Dermis microvascular lymphatic vessel endothelial cell (primary cell): ENCODE measurements around the gene SULT1C3. TPM values are rescaled to one million over a fixed set of nuclear protein-coding genes. Genes with fewer than 3 reads are reported as not detected.

ENCODE experiments used
- DNase-seq, 2 donors: peaks; one replicate each; pipeline versions ENCODE4 v3.0.0 to v3.0.0-alpha.2; 2010; ENCODE audit warnings: low read depth in 2 of 2
- total RNA-seq: library from RNA; depleted of rRNA; stranded (reverse); fragments of >200 nt; gene quantifications from 2 replicates; pipeline ENCODE4 v1.2.1, GENCODE V29; 2014

The SULT1C3 gene
- total RNA-seq, 1 donor from 2014 or later = not detected

DNA sequence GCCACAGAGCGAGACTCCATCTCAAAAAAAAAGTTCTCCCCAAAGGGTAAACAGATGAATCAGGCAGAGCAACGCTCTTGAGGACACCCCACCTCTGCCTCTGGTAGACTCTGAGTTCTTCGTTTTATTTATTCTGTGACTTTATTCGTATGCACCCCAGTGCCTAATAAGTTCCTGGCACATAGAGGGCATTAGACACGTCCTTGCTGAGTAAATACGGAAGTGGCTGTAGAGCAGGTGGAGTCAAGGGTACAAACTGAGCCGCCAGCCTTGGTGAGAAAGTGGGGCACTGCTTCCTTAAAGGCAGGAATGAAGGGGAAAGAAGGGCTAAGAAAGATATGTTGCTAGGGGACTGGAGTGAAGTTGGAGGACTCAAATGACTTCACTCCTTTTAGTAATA, 61.8 kb downstream of the SULT1C3 start:
- no peak for DNase-seq

DNA sequence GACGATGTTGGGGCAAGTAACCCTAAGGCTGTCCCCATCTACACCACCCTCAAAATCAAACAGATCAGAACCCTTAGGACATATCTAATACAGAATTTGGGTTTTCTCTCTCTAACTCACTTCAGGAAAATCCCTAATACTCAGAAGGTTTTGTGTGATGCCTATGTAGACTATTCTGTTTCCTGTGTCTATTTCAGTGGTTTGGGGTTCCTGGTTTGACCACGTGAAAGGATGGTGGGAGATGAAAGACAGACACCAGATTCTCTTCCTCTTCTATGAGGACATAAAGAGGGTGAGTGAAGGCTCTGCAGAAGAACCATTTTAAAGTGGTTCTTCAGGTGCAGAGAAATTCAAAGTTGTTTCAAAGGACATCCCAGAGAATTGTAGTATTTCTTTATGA, 65.2 kb downstream of the SULT1C3 start:
- DNase-seq = no peak

DNA sequence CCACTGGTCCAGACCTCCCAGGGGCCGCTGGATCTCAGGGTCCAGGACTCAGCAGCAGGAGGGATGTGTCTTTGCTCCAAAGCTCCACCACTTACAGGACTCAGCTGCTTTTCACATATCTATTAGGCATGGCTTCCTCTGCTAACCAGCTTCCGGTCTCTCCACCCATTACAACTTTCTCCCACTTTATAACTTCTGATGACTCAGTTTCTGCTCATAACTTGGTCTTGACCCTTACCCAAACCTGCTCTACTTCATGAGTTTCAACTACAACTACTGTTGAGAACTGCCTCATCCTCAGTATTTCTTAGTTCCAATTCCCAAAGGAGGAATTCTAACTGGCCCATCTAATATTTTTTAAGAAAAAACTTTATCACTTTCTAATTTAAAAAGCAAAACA, 66.1 kb downstream of the SULT1C3 start:
- DNase-seq = no peak

DNA sequence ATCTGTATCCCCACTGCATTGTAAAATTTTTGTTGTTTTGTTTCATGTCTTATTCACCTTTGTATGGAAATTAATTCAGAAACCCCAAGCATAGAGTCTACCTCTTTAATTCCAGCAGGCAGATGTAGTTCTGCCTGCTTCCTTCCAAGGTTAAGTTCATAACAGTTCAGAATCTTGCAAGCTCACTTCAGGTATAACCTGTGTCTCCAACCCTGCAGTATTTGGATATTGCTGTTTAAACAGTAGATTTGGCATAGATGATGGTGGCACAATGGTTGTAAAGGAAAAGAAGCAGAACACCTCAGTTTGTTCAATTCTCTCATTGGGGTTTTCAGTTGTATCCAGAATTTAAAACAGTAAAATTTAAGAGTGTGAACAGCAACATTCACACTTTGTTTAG, 70.1 kb downstream of the SULT1C3 start:
- no peak for DNase-seq

Other genes with a start within 250 kb of the SULT1C3 start
- not detected in 2 replicates for gene SULT1C2, start 48.9 kb downstream of the SULT1C3 start, total RNA-seq
- 108 and 114 TPM in 2 replicates for gene SULT1C4, start 138.0 kb downstream of the SULT1C3 start, total RNA-seq
- 11.8 and 11.9 TPM in 2 replicates for gene GCC2, start 209.2 kb downstream of the SULT1C3 start, total RNA-seq